HepG2 (cell line): Measurements from ENCODE around the gene TUT4. TPM values are rescaled to one million over a fixed set of nuclear protein-coding genes. Genes with fewer than 3 reads are reported as not detected.
A peak's percentile ranks its signal among the peaks of the same experiment; 100 is the strongest.

Experiments used
- CEBPB ChIP-seq: IDR thresholded peaks from 2 replicates; pipeline ENCODE4 v1.6.1; 2011; ENCODE audit warnings: low read depth, low read length, improper control_type of control experiment, borderline replicate concordance
- JUN ChIP-seq: sonication (generic); formaldehyde crosslinking; IDR thresholded peaks from 2 replicates; pipeline ENCODE4 v1.4.0; 2020; ENCODE audit warnings: mild to moderate bottlenecking, missing genetic modification reagents
- NCOA5 ChIP-seq: sonication (generic); formaldehyde crosslinking; IDR thresholded peaks from 2 replicates; pipeline ENCODE4 v1.4.0; 2020; ENCODE audit warnings: missing genetic modification reagents
- POLR2AphosphoS5 ChIP-seq: IDR thresholded peaks from 2 replicates; pipeline ENCODE4 v1.6.1; 2012; ENCODE audit warnings: low read depth, low read length
- RCOR2 ChIP-seq: IDR thresholded peaks from 2 replicates; pipeline ENCODE4 v1.6.1; 2016; ENCODE audit warnings: missing biosample characterization, missing genetic modification reagents
- SALL1 ChIP-seq: sonication (generic); formaldehyde crosslinking; IDR thresholded peaks from 2 replicates; pipeline ENCODE4 v1.8.0; 2022; ENCODE audit warnings: mild to moderate bottlenecking, missing genetic modification reagents
- SMARCE1 ChIP-seq: fragments of 450-650 bp; IDR thresholded peaks from 2 replicates; pipeline ENCODE4 v1.6.1; 2017; ENCODE audit warnings: borderline replicate concordance
- TBX2 ChIP-seq: sonication (generic); formaldehyde crosslinking; IDR thresholded peaks from 2 replicates; pipeline ENCODE4 v1.5.0; 2020; ENCODE audit warnings: missing genetic modification reagents, mild to moderate bottlenecking, borderline replicate concordance
- TEF ChIP-seq: sonication (generic); formaldehyde crosslinking; IDR thresholded peaks from 2 replicates; pipeline ENCODE4 v1.5.0; 2020; ENCODE audit warnings: missing genetic modification reagents
- ZBTB25 ChIP-seq: IDR thresholded peaks from 2 replicates; pipeline ENCODE4 v1.6.1; 2018; ENCODE audit warnings: missing genetic modification reagents
- ZNF263 ChIP-seq: sonication (generic); formaldehyde crosslinking; IDR thresholded peaks from 2 replicates; pipeline ENCODE4 v1.4.0; 2020; ENCODE audit warnings: missing genetic modification reagents
- ZNF292 ChIP-seq: sonication (generic); formaldehyde crosslinking; IDR thresholded peaks from 2 replicates; pipeline ENCODE4 v1.8.1; 2022; ENCODE audit warnings: mild to moderate bottlenecking, low read depth, missing genetic modification reagents, borderline replicate concordance
- ZNF501 ChIP-seq: sonication (generic); formaldehyde crosslinking; IDR thresholded peaks from 2 replicates; pipeline ENCODE4 v1.5.1; 2020; ENCODE audit warnings: mild to moderate bottlenecking, moderate library complexity, missing genetic modification reagents
- ZNF503 ChIP-seq: sonication (generic); formaldehyde crosslinking; IDR thresholded peaks from 2 replicates; pipeline ENCODE4 v1.4.0; 2020; ENCODE audit warnings: missing genetic modification reagents
- ZNF562 ChIP-seq: sonication (generic); formaldehyde crosslinking; IDR thresholded peaks from 2 replicates; pipeline ENCODE4 v1.8.0; 2022; ENCODE audit warnings: missing genetic modification reagents, borderline replicate concordance
- ZNF577 ChIP-seq: sonication (generic); formaldehyde crosslinking; IDR thresholded peaks from 2 replicates; pipeline ENCODE4 v1.4.0; 2020; ENCODE audit warnings: mild to moderate bottlenecking, low read depth, missing genetic modification reagents, borderline replicate concordance
- ZNF850 ChIP-seq: sonication (generic); formaldehyde crosslinking; conservative IDR thresholded peaks from 2 replicates; pipeline ENCODE4 v1.9.0; 2021; ENCODE audit warnings: mild to moderate bottlenecking, missing genetic modification reagents
- polyA plus RNA-seq, 8 experiments: library from polyadenylated mRNA; depleted of rRNA in 3 of 8; stranded (reverse) in 7 of 8; unstranded in 1 of 8; fragments of >200 nt; fragmentation: Illumina TruSeq in 4 of 8; extraction: Trizol in 4 of 8; gene quantifications; 2 replicates each; pipeline versions ENCODE4 v1.2.1 to v1.2.3, GENCODE V29; 2011 to 2016; ENCODE audit warnings: low read depth in 4 of 8, missing spikeins in 1 of 8, mixed read lengths in 1 of 8; ENCODE audit not compliant: insufficient read depth in 1 of 8
- total RNA-seq, 5 experiments: library from RNA; depleted of rRNA; stranded (reverse); fragments of >200 nt; fragmentation: Illumina TruSeq; extraction: Trizol; gene quantifications; 2 replicates each; pipeline ENCODE4 v1.2.3, GENCODE V29; 2016; ENCODE audit warnings: low read depth in 1 of 5
- TF ChIP-seq, protein P1 (sequence below): fragments of 450-650 bp; IDR thresholded peaks from 2 replicates; pipeline ENCODE4 v1.6.1; 2017; ENCODE audit warnings: mild to moderate bottlenecking
- TF ChIP-seq, protein P2 (sequence below): sonication (generic); formaldehyde crosslinking; conservative IDR thresholded peaks from 2 replicates; pipeline ENCODE4 v1.4.0; 2020; ENCODE audit warnings: mild to moderate bottlenecking, missing genetic modification reagents, moderate library complexity

The TUT4 gene
- total and polyA plus RNA-seq, 2 of the 13 experiments (the other 11 are each of a cell fraction or from before 2014, with no cell fraction given) = 44.7 to 53.5 TPM

GRCh38 chr1:52550447-52550846, 2.4 kb downstream of the TUT4 start (continued):
- TF ChIP-seq, protein P1, sequence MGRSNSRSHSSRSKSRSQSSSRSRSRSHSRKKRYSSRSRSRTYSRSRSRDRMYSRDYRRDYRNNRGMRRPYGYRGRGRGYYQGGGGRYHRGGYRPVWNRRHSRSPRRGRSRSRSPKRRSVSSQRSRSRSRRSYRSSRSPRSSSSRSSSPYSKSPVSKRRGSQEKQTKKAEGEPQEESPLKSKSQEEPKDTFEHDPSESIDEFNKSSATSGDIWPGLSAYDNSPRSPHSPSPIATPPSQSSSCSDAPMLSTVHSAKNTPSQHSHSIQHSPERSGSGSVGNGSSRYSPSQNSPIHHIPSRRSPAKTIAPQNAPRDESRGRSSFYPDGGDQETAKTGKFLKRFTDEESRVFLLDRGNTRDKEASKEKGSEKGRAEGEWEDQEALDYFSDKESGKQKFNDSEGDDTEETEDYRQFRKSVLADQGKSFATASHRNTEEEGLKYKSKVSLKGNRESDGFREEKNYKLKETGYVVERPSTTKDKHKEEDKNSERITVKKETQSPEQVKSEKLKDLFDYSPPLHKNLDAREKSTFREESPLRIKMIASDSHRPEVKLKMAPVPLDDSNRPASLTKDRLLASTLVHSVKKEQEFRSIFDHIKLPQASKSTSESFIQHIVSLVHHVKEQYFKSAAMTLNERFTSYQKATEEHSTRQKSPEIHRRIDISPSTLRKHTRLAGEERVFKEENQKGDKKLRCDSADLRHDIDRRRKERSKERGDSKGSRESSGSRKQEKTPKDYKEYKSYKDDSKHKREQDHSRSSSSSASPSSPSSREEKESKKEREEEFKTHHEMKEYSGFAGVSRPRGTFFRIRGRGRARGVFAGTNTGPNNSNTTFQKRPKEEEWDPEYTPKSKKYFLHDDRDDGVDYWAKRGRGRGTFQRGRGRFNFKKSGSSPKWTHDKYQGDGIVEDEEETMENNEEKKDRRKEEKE = no peak
- no peak for TF ChIP-seq ZNF562
- TF ChIP-seq TEF (CRISPR knock-in tag) = no peak
- no peak for TF ChIP-seq ZBTB25
- no peak; the same call in 1 of the 2 replicates for TF ChIP-seq RCOR2 (CRISPR knock-in tag)
- peak; percentile 26; the same call in 1 of the 2 replicates for TF ChIP-seq TBX2 (CRISPR knock-in tag)
- no peak for TF ChIP-seq ZNF850
- no peak for TF ChIP-seq JUN (CRISPR knock-in tag)
- TF ChIP-seq ZNF292 (CRISPR knock-in tag) = peak; percentile 64; the same call in 1 of the 2 replicates
- TF ChIP-seq ZNF577 (CRISPR knock-in tag) = no peak
- TF ChIP-seq ZNF263 (CRISPR knock-in tag) = no peak
- TF ChIP-seq, protein P2, sequence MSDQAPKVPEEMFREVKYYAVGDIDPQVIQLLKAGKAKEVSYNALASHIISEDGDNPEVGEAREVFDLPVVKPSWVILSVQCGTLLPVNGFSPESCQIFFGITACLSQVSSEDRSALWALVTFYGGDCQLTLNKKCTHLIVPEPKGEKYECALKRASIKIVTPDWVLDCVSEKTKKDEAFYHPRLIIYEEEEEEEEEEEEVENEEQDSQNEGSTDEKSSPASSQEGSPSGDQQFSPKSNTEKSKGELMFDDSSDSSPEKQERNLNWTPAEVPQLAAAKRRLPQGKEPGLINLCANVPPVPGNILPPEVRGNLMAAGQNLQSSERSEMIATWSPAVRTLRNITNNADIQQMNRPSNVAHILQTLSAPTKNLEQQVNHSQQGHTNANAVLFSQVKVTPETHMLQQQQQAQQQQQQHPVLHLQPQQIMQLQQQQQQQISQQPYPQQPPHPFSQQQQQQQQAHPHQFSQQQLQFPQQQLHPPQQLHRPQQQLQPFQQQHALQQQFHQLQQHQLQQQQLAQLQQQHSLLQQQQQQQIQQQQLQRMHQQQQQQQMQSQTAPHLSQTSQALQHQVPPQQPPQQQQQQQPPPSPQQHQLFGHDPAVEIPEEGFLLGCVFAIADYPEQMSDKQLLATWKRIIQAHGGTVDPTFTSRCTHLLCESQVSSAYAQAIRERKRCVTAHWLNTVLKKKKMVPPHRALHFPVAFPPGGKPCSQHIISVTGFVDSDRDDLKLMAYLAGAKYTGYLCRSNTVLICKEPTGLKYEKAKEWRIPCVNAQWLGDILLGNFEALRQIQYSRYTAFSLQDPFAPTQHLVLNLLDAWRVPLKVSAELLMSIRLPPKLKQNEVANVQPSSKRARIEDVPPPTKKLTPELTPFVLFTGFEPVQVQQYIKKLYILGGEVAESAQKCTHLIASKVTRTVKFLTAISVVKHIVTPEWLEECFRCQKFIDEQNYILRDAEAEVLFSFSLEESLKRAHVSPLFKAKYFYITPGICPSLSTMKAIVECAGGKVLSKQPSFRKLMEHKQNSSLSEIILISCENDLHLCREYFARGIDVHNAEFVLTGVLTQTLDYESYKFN (CRISPR knock-in tag) = peak; percentile 80
- 0 out of 2 replicates have a peak, but pooled peaks have one; percentile 27 for TF ChIP-seq ZNF501 (CRISPR knock-in tag)
- TF ChIP-seq SMARCE1 = no peak
- no peak for TF ChIP-seq POLR2AphosphoS5
- peak; percentile 38 for TF ChIP-seq ZNF503
- TF ChIP-seq NCOA5 (CRISPR knock-in tag) = no peak
- TF ChIP-seq SALL1 = peak; percentile 61; the same call in 1 of the 2 replicates
- peak; percentile 79 for TF ChIP-seq CEBPB
